Measurements from ENCODE around the gene ADGRV1. TPM values are rescaled to one million over a fixed set of nuclear protein-coding genes. Genes with fewer than 3 reads are reported as not detected.

Gene ADGRV1
- total RNA-seq, 2 donors from 2014 or later, result 16.4 to 20.9 TPM

DNA sequence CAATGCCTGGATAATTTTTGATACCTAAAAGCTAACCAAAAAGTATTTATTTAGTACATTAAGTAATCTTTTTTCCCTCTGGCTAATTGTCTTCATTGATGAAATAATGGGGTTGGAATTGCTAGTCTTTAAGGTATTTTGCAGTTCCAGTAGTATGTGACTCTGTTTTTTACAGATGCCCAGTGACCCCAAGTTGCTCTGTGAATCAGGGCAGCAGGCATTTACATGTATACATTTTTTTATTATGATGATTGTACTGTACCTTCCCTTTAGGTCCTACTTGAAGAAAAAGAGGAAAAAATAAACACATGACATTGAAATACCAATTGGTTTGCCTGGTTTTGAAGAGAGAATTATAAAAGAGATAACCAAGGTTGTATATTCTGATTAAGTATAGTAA is 385.5 kb downstream of the ADGRV1 start:
- TF ChIP-seq POLR2AphosphoS5 (IDR thresholded peaks at IDR 0.05), result no peak
- TF ChIP-seq, protein P1, sequence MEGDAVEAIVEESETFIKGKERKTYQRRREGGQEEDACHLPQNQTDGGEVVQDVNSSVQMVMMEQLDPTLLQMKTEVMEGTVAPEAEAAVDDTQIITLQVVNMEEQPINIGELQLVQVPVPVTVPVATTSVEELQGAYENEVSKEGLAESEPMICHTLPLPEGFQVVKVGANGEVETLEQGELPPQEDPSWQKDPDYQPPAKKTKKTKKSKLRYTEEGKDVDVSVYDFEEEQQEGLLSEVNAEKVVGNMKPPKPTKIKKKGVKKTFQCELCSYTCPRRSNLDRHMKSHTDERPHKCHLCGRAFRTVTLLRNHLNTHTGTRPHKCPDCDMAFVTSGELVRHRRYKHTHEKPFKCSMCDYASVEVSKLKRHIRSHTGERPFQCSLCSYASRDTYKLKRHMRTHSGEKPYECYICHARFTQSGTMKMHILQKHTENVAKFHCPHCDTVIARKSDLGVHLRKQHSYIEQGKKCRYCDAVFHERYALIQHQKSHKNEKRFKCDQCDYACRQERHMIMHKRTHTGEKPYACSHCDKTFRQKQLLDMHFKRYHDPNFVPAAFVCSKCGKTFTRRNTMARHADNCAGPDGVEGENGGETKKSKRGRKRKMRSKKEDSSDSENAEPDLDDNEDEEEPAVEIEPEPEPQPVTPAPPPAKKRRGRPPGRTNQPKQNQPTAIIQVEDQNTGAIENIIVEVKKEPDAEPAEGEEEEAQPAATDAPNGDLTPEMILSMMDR (IDR thresholded peaks at IDR 0.05), result no peak
- no peak for TF ChIP-seq POLR2A (IDR thresholded peaks at IDR 0.05)
- H3K4me3 ChIP-seq, result no peak overlapping the region
- intact Hi-C loops (cut with DNase I), result loop anchor here (10.0 kb wide), 1 partner anchor 71 kb away; no protein-coding TSS in a partner anchor

DNA sequence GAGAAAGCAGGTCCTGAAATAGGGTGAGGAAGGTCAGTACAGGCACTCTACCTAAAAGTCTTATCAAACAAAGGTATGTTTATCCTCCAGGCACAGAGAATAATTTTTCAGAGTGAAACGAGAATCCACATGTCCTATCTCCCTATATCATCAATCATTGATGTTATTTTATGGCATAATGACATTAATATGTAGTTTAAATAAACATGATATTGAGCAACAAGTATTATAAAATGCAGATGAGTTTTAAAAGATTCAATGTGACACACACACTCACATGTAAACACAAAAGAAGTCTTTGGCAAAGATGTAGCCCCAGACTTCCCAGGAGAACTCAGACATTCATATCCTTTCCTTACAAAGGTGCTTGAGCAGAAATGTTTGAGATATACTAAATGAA is 389.1 kb downstream of the ADGRV1 start:
- H3K36me3 ChIP-seq, result no peaks in the 10 kb centered on the region
- intact Hi-C loops (cut with DNase I), result loop anchor here (10.0 kb wide), 1 partner anchor 67 kb away; no protein-coding TSS in a partner anchor
- no peak for DNase-seq (ENCODE audit: low spot score)
- H3K4me1 ChIP-seq (replicated peaks), result no peaks in the 10 kb centered on the region
- 21% methylated on average over 1 of the region's 1 CpG for WGBS
- H3K27me3 ChIP-seq (replicated peaks; ENCODE audit: insufficient read depth), result no peaks in the 10 kb centered on the region
- TF ChIP-seq POLR2A (IDR thresholded peaks at IDR 0.05), result no peak
- TF ChIP-seq, protein P1 (IDR thresholded peaks at IDR 0.05), result no peak
- no peak overlapping the region for H3K27ac ChIP-seq
- H3K4me3 ChIP-seq, result no peak overlapping the region
- H3K9me3 ChIP-seq, result no peaks in the 10 kb centered on the region

More for the DNA sequence above, 385.5 kb downstream of the ADGRV1 start:
- H3K4me1 ChIP-seq (replicated peaks), result no peaks in the 10 kb centered on the region
- H3K27ac ChIP-seq, result no peak overlapping the region
- no peak for DNase-seq (ENCODE audit: low spot score)
- H3K36me3 ChIP-seq, result no peaks in the 10 kb centered on the region
- no peaks in the 10 kb centered on the region for H3K27me3 ChIP-seq (replicated peaks; ENCODE audit: insufficient read depth)
- no peaks in the 10 kb centered on the region for H3K9me3 ChIP-seq

DNA sequence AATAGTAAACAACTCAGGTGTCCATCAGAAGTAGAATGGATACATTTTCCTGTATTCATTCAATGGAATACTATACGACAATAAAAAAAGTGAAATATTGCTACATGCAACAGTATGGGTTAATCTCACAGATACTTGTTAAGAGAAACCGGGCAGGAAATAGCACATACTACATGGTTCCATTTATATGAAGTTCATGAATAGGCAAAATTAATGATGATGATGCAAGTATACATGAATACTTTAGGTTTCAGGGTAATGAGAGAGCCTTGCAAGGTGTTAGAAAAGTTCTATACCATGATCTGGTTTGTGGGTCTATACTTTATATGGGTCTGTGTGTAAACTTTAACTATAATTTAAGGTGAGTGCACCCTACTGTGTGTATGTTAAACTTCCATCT is 390.4 kb downstream of the ADGRV1 start:
- Histone ChIP-seq H3K36me3 (no peaks in the 10 kb centered on the region), H3K9me3 (no peaks in the 10 kb centered on the region), H3K4me1 (replicated peaks) (no peaks in the 10 kb centered on the region), H3K27me3 (replicated peaks; ENCODE audit: insufficient read depth) (no peaks in the 10 kb centered on the region), H3K27ac (no peak overlapping the region), H3K4me3 (no peak overlapping the region)
- 95% methylated on average over 2 of the region's 2 CpGs for WGBS
- intact Hi-C loops (cut with DNase I), result loop anchor here (10.0 kb wide), 1 partner anchor 66 kb away; no protein-coding TSS in a partner anchor
- DNase-seq (ENCODE audit: low spot score), result no peak
- TF ChIP-seq, protein P1 (IDR thresholded peaks at IDR 0.05), result no peak
- TF ChIP-seq POLR2AphosphoS5 (IDR thresholded peaks at IDR 0.05) (no peak), POLR2A (IDR thresholded peaks at IDR 0.05) (no peak)

DNA sequence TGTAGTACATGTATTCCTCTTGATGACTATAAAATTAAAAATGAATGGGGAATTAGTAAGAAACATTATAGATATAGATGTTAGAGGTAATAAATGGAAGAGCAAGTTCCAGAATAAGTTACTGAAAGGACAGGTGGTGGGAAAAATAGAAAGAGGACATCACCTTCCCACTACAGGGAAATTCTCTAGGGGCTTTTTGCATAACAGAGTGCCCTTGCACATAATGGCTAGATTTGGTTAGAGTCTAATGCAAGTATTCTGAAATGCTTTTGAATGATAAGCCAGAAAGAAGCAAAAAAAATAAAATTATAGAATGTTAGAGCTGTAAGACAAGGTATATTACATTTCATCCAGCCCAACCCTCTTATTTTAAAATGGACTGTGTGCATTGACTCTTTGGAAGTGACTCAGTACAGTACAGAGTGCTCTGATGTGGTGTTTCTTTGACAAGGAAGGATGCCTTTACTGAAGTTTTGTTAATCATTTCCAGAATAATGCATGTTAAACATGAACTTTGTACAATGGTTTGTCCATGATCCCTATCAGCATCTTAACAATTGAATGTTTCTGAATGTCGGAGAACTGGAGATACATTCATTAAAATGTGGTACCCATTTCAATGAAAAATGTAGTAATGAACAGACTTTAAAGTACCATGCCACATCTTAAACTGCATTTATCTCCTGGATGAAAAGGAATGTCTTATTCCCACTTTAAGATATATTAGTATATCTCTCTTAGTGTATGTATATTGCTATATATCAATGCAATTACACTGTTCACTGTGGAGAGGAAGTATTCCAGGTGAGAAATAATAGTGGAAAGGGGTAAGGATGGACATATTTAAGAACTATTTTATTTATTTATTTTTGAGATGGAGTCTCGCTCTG is 391.1 kb downstream of the ADGRV1 start:
- Histone ChIP-seq H3K4me3 (no peak overlapping the region), H3K9me3 (no peaks in the 10 kb centered on the region), H3K27me3 (replicated peaks; ENCODE audit: insufficient read depth) (no peaks in the 10 kb centered on the region), H3K4me1 (replicated peaks) (no peaks in the 10 kb centered on the region), H3K27ac (no peak overlapping the region), H3K36me3 (no peaks in the 10 kb centered on the region)
- intact Hi-C loops (cut with DNase I), result loop anchor here (10.0 kb wide), 1 partner anchor 65 kb away; no protein-coding TSS in a partner anchor
- DNase-seq (ENCODE audit: low spot score), result no peak
- TF ChIP-seq POLR2A (IDR thresholded peaks at IDR 0.05) (no peak), POLR2AphosphoS5 (IDR thresholded peaks at IDR 0.05) (no peak)
- TF ChIP-seq, protein P1 (IDR thresholded peaks at IDR 0.05), result no peak
- WGBS, result 85% methylated on average over 2 of the region's 2 CpGs

Data from prostate gland (tissue), 2 donors.